AG04449 (cell line): Measurements from ENCODE around the gene NDUFA7.
"Not testable (repeated sequence)": the region's sequence is repeated elsewhere in the genome, so short reads cannot be mapped to it uniquely, and the experiment has no call there.

ENCODE experiments used
- CTCF ChIA-PET: fragments of 350-600 bp; formaldehyde crosslinking; extraction: SDS; loops from one replicate; lab custom pipeline; 2021; ENCODE audit warnings: antibody characterized with exemption; lab: Yijun Ruan, JAX
- POLR2A ChIA-PET: fragments of 400-600, 350-600 bp; formaldehyde crosslinking; extraction: SDS; loops from one replicate; lab custom pipeline; 2020; ENCODE audit warnings: antibody characterized with exemption, inconsistent platforms; lab: Yijun Ruan, JAX
- DNase-seq: peaks from one replicate; pipeline ENCODE4 v3.0.0-alpha.2; 2010; ENCODE audit warnings: low read depth, low spot score
- H3K4me3 ChIP-seq: 2 replicates; pipeline ENCODE4 v1.5.1; 2011; ENCODE audit warnings: low read depth, mild to moderate bottlenecking, control low read depth, low read length
- CTCF ChIP-seq: IDR thresholded peaks from one replicate; pipeline ENCODE4 v1.5.1; 2011; ENCODE audit warnings: mild to moderate bottlenecking, moderate library complexity, low read length, control low read depth, inconsistent platforms; ENCODE audit not compliant: insufficient read depth; ENCODE audit errors: missing control alignments

The NDUFA7 gene

GRCh38 chr19:8355631-8356402, 34.6 kb upstream of the NDUFA7 start:
- TF ChIP-seq CTCF = no peak
- ChIA-PET POLR2A (interaction anchor here (0.7 to 2.6 kb wide), 5 partner anchors 10 to 89 kb away, joined by 3 to 33 read pairs (median 3); partner anchors contain the start of genes ANGPTL4, HNRNPM and RAB11B), CTCF (interaction anchor here (0.9 to 5.8 kb wide), 20 partner anchors 8 to 223 kb away, joined by 3 to 121 read pairs (median 25); partner anchors contain the start of genes ANGPTL4, KANK3, MARCHF2 and MYO1F)
- no peak overlapping the region for H3K4me3 ChIP-seq
- DNase-seq = peak; percentile 75

GRCh38 chr19:8352845-8353244, 31.7 kb upstream of the NDUFA7 start:
- POLR2A ChIA-PET = interaction anchor here (0.6 kb wide), 2 partner anchors 166 to 1315 kb away, joined by 3 read pairs; no protein-coding TSS in a partner anchor

GRCh38 chr19:8352134-8352827, 31.1 kb upstream of the NDUFA7 start:
- H3K4me3 ChIP-seq = peak overlapping the region; percentile 20
- ChIA-PET POLR2A (no interaction called here), CTCF (interaction anchor here (1.4 to 5.8 kb wide), 20 partner anchors 9 to 234 kb away, joined by 4 to 121 read pairs (median 24); partner anchors contain the start of genes ANGPTL4, KANK3, MARCHF2 and MYO1F)
- no peak for DNase-seq
- TF ChIP-seq CTCF = no peak

More at GRCh38 chr19:8352845-8353244, 31.7 kb upstream of the NDUFA7 start:
- CTCF ChIA-PET = interaction anchor here (0.7 to 5.8 kb wide), 30 partner anchors 10 to 233 kb away, joined by 3 to 121 read pairs (median 14); partner anchors contain the start of genes ANGPTL4, HNRNPM, KANK3 and MARCHF2
- H3K4me3 ChIP-seq, DNase-seq: not testable (repeated sequence)

- CTCF ChIA-PET = interaction anchor here (1.0 to 5.8 kb wide), 2 partner anchors 159 to 229 kb away, joined by 3 to 85 read pairs; partner anchors contain the start of gene MYO1F
- H3K4me3 ChIP-seq, POLR2A ChIA-PET, DNase-seq: not testable (repeated sequence)
Observed at GRCh38 chr19:8349629-8350372, 28.6 kb upstream of the NDUFA7 start.

- POLR2A ChIA-PET = no interaction called here
- DNase-seq = no peak
- CTCF ChIA-PET = interaction anchor here (1.0 to 6.4 kb wide), 5 partner anchors 9 to 74 kb away, joined by 3 to 65 read pairs (median 6); no protein-coding TSS in a partner anchor
- no peak for TF ChIP-seq CTCF
- no peak overlapping the region; the same call in 1 of the 2 replicates for H3K4me3 ChIP-seq
Observed at GRCh38 chr19:8343483-8343844, 22.3 kb upstream of the NDUFA7 start.

GRCh38 chr19:8342684-8343482, 21.7 kb upstream of the NDUFA7 start, which contains the start of gene KANK3:
KANK3 (minus strand) TSS chr19:8343262; CDS start chr19:8337828, 5,434 bp downstream.
- POLR2A ChIA-PET = no interaction called here
- peak within 1 kb of the TSS; percentile 43 for H3K4me3 ChIP-seq
- TF ChIP-seq CTCF = no peak
- peak; percentile 45 for DNase-seq
- CTCF ChIA-PET = interaction anchor here (1.0 to 6.4 kb wide), 9 partner anchors 9 to 238 kb away, joined by 3 to 65 read pairs (median 5); partner anchors contain the start of gene MARCHF2
